Anterior cingulate cortex (tissue), 58 donors: Measurements from ENCODE around the gene CELSR1.
A peak's percentile ranks its signal among the peaks of the same experiment; 100 is the strongest.

Experiments
- DNase-seq, 58 donors: peaks; one replicate each; lab custom pipeline; 2025; lab: John Stamatoyannopoulos, UW

Gene CELSR1

DNA sequence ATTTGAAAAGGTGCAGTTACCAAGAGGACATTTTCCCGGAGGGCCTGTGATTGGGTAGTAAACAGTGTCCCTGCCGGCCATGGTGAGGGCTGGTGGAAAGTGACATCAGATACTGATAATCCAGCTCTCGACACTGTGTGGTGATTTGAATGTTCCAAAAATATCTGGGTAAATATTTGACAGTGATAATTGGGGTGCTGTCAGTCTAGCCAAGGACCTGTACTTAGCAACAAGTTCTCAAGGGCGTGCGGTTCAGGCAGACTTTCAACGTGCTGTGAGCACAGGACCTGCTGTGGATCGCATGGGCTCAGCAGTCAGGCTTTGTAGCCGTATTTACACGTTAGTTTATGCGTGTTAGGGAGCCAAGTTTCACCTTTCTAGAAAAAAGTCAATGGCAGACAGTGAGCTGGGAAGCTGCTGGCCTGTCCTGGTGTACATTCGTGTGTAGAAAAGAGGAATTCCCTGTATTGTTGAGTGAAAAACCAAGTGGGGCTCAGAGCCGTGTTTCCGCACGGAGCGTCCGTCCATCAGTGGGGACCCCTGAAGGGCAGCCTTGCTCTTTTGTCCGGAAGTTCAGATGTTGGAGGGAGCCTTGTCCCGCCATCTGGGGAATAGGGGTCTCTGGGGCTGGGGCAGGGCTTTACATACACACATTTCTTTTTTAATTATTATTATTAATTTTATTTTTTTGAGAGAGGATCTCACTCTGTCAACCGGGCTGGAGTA is 190.6 kb downstream of the CELSR1 start:
- no peak for DNase-seq

DNA sequence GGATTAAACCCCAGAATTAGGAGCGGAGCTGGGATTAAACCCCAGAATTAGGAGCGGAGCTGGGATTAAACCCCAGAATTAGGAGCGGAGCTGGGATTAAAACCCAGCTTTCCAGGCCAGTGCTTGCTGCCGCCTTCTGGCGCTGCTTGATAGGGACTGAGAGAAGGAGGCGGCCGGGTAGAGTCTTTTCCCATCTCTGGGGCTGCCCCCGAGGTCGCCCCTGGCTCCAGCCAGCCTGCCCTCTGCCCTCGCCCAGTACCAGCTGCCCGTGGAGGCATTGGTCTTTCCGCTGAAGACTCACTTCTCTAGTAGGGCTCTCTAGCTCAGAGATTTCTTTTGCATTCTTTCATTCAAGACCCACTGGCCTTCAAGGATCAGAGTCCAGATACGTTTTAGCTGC is 196.7 kb downstream of the CELSR1 start:
- DNase-seq = no peak

DNA sequence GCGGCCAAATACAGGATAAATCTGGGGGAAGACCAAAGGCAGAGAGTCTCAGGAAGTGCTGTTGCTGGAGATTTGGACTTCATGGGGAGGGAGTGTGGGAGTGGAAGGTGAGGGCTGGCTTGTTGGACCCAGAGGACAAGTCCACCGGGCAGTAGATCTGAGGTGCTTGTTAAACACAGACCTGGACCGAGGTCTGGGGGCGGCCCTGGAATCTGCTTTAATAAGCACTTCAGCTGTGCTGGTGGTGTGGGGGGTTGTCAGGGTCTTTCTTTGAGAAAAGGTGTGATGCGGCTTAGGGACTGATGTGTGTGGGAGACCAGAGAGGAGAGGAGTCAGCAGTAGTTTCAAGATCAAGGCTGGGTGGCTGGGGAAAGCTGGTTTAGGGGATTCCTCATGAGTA is 197.5 kb downstream of the CELSR1 start:
- DNase-seq = no peak

DNA sequence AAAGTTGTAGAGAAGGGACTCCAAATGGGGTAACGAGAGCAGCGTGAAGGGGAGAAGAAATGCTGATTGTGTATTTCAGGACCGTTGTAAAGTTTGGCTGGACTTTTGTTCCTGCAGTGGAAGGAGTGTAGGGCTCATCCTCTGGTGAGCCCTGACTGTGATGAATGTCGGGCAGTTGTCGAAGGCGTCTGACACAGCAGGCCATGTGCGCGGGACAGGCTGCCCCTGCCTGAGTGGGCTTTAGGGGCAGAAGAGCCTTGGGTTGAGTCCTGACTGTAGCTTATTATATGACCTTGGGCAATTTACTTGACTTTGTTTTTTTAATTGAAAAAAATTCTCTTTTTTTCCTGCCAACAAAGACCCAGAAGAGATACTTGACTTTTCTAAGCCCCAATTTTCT is 198.8 kb downstream of the CELSR1 start:
- DNase-seq = no peak

DNA sequence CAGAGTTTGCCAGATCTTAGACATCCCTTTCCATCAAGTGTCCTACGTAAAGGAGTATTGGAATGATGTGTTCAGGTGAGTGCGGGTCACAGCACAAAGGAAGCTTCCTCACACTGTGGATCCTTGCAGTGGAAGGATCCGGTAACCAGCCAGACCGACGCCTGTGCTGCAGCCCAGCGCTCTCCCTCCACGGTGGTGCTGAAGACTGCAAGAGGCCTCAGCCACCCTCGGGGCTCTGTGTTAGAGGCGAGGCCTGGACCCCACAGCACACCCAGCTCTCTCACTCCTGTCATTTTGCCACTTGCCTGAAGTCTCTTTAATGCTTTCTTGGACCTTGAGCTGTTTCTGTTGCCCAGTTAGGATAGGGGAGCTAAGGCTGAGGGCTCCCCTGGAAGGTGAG is 199.6 kb downstream of the CELSR1 start:
- DNase-seq = no peak

DNA sequence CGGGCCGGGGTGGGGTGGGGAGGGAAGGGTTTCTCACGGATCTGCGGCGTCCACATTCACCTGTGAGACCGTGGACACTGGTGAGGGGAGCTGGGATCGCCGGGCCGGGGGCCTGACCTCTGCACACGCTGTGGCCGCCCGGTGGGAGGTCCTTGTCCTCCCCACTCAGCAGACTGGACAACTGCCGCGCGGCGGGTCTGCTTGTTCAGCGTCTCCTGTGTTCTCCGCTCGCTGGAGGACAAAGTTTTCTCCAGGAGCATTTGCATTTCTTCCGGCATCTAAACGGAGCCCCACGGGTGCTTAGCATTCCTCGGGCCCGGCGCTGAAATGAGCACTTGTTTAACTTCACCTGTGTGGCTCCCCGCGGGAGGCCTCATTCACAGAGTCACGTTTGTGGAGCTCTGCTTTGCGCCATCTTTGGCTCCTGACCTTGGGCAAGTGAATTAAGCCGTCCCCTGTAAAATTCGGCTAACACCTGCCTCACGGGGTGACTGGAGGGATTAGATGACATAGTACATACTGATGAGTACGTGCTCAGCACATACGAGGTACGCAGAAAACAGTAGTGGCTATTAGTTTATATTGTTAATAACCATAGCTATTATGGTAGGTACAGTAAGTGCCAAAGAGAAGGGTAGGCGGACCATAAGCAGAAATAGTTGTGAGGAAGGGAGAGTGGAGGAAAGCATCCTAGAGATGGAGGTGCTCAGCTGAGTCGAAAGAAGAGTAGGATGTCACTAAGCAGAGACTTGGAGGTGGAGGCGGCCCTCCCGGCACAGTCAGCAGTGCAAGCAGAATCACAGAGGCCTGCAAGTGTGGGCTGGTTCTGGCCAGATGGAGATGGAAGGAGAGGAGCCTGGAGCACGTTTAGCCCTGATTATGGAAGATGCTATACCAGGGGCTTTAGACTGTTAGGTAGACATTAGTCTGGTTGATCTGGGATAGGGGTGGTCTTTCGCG is 201.0 kb downstream of the CELSR1 start:
- DNase-seq = peak in 17 of 58 donors; percentile 9 to 55 (median 23)

DNA sequence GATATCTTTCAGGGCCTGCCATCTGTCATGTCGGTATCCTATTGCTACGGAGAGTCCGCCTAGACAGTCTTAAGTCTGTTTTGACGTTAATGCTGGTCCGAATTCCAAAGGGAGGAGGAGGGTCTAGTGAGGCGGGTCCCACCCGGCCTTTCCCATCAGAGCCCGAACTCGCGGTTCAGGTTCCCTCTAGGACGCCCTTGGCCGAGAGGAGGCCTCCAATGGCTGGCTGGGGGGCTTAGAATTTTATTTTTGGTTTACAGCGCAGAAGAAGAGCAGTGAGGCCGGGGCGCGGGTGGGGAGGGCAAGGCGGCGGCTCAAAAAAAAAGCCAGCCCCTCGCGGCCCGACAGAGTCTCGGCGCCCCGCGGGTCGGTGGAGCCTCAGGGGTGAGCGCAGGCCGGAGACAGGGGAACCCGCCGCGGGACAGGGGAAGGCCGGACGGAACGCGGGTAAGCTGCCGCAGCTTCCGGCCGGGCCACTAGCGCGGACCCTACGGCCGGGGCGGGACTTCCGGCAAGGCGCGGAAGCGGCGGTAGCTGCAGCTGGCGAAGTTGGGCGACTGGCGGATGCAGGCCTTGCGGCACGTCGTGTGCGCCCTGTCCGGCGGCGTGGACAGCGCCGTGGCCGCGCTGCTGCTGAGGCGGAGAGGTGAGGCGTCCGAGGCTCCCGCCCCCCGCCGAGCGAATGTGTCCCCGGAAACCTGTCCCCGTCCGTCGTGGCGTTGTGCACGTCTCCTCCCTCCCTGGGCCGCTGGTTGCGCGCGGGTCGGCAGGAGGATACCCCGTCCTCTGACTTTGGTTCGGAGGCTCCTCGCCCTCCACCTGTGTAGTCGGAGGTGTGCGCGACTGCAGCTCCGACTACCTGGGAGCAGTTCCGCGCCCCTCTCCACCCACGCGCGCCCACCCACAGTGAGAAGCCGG is 202.0 kb downstream of the CELSR1 start, which contains the start of gene TRMU:
Gene TRMU, plus strand, starts transcription at position 514 of the 918 bp plus-strand sequence. Its CDS starts 51 bp downstream, at position 565.
- peak in 57 of 58 donors; percentile 20 to 87 (median 73) for DNase-seq

DNA sequence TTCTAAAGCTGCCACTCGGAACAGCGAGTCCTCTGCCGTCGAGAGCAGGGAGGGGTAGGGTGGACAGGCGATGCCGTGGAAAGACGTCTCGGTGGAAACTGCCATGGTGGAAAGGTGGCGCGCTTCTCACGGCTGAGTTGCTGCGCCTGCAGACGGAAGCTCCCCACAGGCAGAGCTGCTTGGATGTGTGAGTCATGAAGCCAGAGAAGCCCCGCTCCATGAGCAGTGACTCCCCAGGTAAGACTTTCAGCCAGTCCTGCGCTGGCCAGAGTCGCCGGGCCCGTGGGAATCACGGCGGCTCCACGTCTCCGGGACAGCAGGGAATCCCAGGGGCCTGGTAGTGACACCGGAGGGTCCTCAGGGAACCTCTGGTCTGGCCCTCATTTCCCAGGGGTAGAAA is 205.9 kb downstream of the CELSR1 start:
- no peak for DNase-seq

DNA sequence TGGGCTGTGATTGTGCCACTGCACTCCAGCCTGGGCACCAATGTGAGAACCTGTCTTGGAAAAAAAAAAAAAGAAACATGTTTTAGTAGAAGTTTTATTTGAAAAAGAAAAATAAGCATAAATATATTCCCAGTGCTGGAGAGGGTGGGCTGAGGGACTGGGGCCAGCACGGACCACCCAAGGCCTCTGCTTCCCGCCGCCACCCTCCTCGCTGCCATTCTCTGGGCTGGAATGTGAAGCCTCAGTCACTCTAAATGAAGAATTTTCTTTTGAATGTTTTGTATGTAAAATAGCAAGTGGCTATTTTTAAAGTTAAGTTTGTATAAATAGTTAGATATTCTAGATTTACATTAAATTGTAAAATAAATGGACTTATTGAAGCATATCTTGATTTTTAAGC is 207.0 kb downstream of the CELSR1 start:
- DNase-seq = no peak

DNA sequence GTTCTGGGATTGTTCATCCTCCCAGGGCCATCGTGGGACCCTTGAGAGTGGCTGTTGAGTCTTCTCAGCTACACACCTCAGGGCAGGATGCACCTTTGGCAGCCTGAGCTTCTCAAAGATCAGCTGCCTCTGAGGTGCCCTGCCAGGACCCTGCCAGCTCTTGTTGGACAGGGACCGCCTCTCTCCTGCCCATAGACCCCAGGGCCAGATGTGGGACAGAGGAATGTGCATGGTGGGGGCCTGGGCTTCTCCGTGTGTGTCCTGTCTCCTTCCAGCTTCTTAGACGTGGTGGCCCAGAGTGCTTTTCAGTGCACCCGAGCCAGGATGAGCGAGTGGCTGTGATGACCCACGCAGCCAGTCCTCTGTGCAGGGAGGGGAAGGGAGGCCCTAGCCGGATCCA is 207.8 kb downstream of the CELSR1 start:
- no peak for DNase-seq

DNA sequence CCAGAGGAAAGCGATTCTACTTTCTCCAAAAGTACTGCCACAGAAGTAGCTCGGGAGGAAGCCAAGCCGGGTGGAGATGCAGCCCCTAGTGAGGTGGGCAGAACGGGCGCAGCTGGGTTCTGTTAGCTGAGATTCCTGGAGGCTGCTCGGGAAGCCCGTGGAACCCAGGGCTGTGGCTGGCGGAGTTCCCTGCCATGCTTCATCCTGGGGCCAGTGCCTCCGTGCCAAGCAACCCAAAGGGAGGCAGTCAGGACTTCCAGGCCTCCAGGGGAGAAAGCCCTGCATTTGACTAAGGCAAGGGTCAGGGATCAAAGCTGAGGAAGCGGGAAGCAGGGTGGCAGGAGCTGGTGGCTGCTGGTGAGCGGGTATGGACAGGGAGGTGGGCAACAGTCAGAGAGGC is 208.6 kb downstream of the CELSR1 start:
- no peak for DNase-seq

DNA sequence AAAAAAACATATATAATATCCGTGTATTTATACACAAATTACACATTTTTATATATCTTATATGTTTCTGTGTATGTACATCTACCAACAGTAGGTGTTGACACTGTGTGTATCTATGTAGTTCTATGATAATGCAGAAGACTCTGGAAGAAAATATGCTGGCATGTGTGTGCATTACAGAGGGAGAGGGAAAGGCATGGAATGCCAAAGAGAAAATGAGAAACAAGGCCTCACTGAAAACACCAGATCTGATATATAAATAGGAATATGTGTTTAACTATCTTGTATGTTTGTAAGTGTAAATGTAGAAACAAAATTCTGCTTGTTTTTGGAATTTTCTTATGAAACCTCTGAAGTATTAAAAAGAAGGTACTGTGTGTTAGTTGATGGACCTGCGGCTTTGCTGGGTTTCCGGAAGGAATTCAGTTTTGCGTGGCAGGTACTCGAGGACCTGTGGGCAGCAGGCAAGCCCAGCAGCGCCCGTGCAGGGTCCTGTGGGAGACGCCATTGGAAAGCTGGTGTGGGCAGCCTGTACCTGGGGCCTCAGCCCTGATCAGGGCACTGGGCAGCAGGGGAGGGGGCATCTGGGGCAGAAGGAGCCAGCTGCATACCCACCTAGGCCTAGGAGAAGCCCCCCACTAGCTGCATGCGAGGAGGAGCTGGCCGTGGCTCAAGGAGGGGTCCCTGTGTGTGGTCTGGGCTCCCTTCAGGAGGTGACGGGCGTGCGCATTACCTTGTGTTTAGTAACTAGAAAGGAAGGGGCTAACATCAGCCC is 209.5 kb downstream of the CELSR1 start:
- DNase-seq = no peak

DNA sequence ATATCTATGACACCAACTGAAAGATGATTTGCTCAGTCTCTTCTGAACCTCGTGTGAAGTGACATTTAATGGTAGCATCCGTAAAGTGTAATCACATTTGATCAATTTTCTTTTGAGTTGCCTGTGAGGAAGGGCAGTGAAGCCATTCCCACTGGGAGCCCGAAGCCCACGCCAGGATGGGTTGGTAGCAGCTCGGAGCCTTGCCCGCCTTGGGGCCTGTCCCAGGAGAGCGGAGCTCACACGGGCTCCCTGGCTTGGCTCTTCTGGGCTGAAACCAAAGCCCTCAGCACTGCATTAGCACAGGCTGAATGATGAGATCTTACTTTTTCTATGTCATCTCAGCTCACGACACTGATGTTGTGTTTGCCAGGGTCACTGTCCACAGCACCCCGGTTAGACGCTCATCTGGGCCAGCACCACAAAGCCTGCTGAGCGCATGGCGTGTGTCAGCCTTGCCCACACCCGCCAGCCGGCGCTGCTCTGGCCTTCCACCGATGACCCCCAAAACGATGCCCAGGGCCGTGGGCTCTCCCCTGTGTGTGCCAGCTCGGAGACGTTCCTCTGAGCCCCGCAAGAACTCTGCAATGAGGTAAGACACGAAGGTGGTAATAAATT is 211.2 kb downstream of the CELSR1 start:
- DNase-seq = no peak

DNA sequence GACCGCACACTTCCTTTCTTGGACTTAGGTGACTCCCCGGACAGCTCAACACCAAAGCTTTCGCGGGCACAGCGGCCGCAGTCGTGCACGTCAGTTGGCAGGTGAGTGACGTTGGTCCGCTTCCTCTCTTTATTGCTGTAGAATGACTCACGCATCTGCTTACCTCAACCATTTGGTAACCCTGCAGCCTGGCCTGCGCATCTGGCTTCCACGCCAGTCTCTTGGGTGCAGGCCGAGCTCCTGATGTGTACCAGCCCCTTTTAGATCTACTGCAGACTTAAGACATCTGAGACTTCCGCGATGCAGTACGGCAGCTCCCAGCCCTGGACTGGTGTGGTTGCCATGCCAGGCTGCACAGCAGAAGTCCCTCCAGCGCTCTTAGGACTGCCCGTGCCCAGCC is 214.3 kb downstream of the CELSR1 start:
- no peak for DNase-seq

DNA sequence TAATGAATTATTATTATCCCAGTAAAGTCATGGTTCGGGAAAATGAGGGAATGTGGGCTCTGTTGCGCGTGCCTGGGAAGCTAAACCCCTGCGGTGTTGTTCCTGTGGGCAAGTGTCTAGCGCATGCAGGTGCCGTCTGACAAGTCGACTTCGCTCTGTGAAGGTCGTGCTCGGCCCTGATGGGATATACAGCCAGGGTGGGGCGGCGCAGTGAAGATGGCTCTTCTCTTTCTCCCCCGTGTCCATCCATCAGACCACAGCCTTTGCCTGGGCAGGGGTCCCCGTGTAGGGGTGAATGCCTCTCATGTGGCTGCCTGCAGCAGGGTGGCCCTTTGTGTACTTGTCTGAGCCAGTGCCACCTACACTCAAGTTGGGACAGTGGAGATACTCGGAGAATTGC is 214.7 kb downstream of the CELSR1 start:
- no peak for DNase-seq

DNA sequence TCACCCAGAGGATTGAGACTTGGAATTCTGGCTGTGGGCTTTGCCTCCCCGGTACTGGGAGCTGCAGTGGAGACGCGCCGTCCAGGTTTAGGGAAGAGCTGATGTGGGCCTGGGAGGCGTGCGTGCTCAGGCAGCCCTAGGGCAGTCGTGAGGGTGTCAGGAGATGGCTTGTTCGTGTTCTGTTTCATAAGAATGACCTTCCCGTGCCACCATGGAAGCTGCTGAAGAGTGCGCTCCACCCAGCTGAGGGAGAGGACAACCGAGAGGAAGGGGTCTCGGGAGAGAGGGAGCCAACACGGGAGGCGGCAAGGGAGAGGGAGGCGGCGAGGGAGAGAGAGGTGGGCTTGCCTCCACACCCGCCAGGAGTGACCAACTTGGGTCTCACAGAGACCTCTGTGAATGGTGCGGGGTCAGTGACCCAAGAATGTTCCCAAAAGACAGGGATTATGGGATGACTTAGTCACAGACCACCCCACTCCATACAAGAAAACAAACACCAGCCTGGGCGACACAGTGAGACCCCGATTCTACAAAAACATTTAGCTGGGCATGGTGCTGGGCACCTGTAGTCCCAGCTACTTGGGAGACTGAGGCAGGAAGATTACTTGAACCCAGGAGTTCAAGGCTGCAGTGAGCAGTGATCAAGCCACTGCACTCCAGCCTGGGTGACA is 216.6 kb downstream of the CELSR1 start:
- no peak for DNase-seq

DNA sequence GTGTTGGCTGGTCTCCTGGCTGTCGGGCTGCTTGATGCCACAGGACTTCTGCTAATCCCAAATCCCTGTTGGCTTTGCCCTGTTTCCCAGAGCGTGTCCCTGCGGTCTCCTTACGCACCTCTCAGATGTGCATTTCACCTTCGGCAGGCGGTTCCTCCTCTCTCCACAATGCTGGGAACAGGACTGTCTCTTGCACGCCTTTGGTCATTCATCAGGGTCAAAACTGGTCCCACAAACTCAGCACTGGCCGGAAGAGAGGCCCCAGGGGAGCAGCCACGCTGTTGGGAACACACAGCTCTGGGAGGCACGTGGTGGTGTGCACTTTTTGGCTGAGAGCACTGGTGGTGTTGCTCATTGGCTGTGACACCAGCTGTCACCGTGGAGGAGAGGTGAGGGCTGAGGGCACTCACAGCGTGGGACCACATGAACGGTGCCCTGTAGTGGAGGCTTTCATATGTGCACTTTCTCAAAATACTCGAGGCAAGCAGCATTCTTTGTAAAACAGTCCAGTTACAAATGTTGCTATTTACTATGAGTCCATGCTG is 217.2 kb downstream of the CELSR1 start:
- DNase-seq = no peak

DNA sequence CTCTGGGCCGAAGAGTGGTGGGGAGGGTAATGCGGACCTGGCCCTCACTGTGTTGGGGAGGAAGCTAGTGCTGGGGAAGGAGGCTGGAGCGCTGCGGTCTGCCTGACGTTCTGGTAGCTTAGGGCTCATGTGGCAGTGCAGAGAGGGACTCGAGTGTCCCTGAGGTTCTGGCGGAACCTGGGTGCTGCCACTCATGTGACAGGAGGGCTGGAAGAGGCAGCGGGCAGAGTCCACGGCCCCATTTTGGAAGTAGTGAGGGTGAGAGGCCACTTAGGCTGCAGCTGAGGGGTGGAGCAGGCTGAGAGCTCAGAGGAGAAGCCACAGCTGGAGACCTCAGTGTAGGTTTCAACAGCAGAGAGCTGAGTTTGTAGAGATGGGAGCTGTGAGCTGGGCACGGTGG is 218.1 kb downstream of the CELSR1 start:
- DNase-seq = no peak
